GOT3 (cell line): Measurements from ENCODE around the gene AKR1E2.
"Not testable (repeated sequence)": the region's sequence is repeated elsewhere in the genome, so short reads cannot be mapped to it uniquely, and the experiment has no call there.

Experiments used
- DNase-seq: peaks from one replicate; lab custom pipeline; 2025; ENCODE audit warnings: mixed read lengths; lab: John Stamatoyannopoulos, UW

AKR1E2 gene

DNA sequence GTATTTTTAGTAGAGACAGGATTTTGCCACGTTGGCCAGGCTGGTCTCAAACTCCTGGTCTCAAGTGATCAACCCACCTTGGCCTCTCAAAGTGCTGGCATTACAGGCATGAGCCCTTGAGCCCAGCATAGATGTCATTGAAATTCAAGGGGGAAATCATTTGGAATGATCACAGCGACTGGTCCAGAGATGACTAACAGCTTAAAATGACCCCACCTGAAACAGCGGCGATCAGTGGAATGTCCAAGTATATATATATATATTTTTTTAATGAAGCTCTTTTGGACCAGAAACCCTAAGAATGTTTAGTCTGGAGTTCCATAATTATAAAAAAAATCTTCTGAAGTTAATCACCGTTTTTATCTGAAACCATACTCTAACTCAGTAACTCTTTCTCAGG lies 12.5 kb upstream of the AKR1E2 start:
- no peak for DNase-seq

DNA sequence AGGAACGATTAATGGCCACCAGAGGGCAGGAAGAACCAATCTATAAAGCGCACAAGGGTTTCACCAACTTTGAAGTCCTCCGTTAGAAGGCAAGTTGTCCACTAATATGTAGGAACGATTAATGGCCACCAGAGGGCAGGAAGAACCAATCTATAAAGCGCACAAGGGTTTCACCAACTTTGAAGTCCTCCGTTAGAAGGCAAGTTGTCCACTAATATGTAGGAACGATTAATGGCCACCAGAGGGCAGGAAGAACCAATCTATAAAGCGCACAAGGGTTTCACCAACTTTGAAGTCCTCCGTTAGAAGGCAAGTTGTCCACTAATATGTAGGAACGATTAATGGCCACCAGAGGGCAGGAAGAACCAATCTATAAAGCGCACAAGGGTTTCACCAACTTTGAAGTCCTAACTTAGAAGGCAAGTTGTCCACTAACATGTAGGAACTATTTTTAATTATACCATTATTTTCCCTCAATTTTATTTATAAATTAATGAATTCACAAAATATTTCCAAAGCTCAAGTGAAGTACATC lies 10.3 kb upstream of the AKR1E2 start:
- DNase-seq: not testable (repeated sequence)

DNA sequence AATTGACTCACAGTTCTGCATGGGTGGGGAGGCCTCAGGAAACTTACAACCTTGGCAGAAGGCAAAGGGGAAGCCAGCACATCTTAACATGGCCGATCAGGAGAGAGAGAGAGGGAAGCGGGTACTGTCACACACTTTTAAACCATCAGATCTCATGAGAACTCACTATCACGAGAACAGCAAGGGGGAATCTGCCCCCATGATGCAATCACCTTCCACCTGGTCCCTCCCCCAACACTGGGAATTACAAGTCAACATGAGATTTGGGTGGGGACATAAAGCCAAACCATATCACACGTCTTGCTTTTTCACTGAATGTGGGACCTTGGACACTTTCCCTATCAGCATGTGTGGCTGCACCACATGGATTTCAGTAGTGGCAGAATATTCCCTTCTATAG lies 9.0 kb upstream of the AKR1E2 start:
- DNase-seq: no peak

DNA sequence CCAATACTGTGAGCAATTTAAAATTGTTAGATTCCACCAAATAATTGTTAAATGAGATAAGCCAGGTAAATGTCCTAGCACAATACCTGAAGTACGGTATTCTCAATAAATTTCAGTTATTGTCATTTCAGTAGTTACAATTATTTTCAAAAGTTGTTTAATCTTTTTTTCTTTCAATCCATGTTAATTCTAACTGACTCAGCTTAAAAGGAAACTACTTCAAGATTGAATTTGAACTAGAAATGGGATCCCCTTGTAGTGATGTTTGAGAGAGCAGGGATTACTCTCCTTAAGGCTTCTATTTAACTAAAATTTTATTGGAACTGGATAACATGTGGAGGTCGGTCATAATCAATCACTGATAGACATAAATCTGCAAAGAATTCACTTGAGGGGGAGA lies 6.9 kb upstream of the AKR1E2 start:
- DNase-seq: no peak

DNA sequence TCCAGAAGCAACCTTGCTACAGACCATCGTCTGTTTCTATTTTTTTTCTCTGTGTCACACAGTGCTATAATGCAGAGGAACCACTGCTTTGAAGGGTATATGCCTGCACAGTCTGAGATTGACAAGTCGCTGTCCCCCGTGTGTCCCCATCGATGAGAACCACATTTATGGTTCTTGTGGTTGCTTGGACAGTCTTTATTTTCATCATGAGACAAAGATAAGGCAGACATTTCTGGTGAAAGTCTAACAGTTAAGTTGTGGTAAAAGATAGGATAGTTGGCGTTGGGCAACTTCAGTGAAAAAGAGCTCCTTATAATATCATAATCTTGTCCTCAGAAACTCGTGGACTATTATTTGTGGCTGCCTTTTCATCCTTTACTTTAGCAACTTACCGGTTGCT lies 6.3 kb upstream of the AKR1E2 start:
- no peak for DNase-seq

- DNase-seq: no peak
Observed at GRCh38 chr10:4820804-4821401, 5.1 kb upstream of the AKR1E2 start.

GRCh38 chr10:4822208-4822607 lies 3.8 kb upstream of the AKR1E2 start:
- DNase-seq: no peak

GRCh38 chr10:4824791-4825310 lies 1.2 kb upstream of the AKR1E2 start:
- DNase-seq: no peak

- no peak for DNase-seq
Observed at GRCh38 chr10:4825456-4825867, 545 bp upstream of the AKR1E2 start.

- DNase-seq: no peak
Observed at GRCh38 chr10:4826792-4827324, 851 bp downstream of the AKR1E2 start.

DNA sequence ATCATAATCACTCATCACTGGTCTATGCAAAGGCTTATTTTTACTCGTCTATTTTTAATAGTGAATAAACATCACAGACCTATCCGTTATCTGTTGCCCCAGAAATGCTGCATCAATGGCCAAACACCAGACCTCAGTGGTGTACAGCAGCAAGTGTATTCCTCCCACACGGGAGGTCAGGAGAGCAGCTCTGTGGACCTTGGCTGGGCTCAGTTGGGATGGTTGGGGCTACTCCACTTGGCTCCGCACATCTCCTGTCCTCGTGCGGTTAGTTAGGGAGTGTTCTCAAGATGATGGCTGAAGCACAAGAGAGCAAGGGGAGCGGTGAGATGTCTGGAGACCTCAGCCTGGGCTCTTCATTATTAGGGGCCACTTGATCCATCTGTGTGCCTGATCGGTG lies 2.0 kb downstream of the AKR1E2 start:
- DNase-seq: no peak

DNA sequence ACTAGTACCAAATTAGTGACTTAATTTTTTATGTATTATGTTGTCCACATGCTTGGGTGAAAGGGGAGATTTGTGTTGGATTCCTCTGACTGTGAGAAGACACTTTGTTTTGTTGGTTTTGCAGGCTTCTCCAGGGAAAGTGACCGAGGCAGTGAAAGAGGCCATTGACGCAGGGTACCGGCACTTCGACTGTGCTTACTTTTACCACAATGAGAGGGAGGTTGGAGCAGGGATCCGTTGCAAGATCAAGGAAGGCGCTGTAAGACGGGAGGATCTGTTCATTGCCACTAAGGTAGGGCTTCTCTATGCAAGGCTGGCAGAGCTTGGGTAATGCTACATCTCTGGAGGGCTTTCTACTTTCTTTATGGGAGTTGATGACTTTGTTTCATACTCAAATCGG lies 4.5 kb downstream of the AKR1E2 start:
- DNase-seq: no peak

GRCh38 chr10:4831091-4831490 lies 5.1 kb downstream of the AKR1E2 start:
- no peak for DNase-seq

DNA sequence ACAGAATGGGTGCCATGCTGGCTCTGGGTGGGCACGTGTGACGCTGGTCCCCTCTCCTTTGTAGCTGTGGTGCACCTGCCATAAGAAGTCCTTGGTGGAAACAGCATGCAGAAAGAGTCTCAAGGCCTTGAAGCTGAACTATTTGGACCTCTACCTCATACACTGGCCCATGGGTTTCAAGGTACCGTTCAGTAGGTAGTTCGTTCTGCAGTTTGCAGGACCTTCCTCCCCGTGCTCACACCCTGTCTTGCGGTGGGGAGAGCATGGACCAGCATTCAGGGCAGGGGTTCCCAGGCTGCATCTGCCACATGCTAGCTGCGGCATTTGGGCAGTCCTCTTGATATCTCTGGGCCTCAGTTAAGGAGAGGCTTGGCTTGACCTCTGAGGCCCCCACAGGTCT lies 7.3 kb downstream of the AKR1E2 start:
- DNase-seq: no peak

DNA sequence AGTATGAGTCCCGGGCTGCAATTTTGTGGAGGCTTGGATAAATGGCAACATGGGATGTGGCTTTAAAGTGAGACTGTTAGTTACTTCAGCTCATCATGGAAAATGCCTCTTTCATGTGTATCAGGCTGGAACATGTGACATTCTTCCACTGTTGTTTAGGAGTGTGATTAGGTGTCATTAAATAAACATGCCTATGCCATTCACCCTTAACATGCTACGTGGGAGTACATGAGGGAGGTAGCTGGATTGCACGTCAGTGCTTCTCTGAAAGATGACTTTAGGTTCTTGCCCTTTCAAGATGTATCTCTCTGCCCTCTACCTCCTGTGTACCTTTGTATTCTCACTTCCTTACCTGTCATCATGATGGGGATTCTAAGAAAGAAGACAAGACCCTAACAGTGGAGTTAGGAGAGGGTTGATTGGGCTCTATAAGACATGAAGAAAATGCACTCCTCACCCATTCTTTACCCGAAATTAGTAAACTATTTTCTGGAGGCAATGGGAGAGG lies 8.9 kb downstream of the AKR1E2 start:
- no peak for DNase-seq

- no peak for DNase-seq
Observed at GRCh38 chr10:4835494-4835918, 9.5 kb downstream of the AKR1E2 start.

DNA sequence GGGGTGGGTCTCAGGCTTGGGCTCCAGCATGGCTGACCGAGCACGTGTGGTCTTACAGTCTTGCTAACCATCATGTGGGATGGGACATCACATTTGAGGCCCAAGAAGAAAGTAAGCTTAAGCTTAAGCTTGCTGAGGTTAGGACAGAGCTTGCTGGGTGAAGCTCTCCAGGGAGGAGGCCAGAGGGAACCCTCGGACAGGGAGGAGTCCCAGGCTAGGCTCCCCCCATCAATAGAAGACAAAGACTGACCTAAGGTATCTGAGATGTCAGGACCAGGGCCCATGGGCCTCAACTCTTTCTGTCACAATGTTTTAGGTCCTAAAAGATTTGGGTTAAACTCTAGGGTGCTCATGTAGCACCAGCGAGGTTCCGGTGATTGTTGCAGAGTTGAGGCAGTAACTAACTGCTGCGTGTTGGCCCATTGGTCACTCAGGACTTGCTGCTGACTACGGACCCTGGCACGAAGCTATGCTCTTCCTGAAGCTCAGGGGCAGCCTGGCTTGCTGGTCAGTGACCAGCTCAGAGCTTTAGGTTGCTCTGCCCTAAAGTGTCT lies 10.5 kb downstream of the AKR1E2 start:
- DNase-seq: no peak

- DNase-seq: no peak
Observed at GRCh38 chr10:4837551-4837950, 11.5 kb downstream of the AKR1E2 start.

GRCh38 chr10:4838743-4839142 lies 12.7 kb downstream of the AKR1E2 start:
- DNase-seq: no peak

DNA sequence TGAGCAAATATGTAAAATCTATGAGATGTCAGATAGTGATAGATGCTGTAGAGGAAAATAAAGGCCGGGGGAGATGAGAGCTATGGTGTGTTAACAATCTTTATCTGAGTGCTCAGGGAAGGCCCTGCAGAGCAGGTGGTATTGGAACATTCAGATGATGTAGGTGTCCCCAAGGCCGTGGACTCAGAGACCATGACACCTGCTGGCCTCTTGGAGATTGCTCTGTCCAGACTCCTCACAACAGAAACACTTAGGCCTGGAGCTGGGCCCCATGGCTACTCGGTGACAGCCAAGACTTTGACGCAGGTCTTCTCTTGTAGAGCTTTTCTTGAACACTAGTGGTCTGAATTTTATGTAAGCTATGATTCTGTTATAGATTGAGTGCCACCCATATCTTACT lies 13.3 kb downstream of the AKR1E2 start:
- no peak for DNase-seq

GRCh38 chr10:4840151-4840550 lies 14.1 kb downstream of the AKR1E2 start:
- DNase-seq: no peak

GRCh38 chr10:4843525-4844180 lies 17.6 kb downstream of the AKR1E2 start:
- no peak for DNase-seq

DNA sequence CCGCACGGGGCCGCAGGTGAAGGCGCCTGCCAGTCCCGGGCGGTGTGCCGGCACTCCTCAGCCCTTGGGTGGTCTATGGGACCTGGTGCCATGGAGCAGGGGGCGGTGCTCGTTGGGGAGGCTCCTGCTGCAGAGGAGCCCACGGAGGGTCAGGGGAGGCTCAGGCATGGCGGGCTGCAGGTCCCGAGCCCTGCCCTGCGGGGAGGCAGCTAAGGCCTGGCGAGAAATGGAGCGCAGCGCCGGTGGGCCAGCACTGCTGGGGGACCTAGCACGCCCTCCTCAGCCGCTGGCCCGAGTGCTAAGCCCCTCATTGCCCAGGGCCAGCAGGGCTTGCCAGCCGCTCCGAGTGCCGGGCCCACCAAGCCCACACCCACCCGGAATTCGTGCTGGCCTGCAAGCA lies 18.9 kb downstream of the AKR1E2 start:
- DNase-seq: no peak
